Ovary (tissue), 9 donors: ENCODE measurements around the gene WWOX. TPM values are rescaled to one million over a fixed set of nuclear protein-coding genes. Genes with fewer than 3 reads are reported as not detected.
A peak's percentile ranks its signal among the peaks of the same experiment; 100 is the strongest.

Experiments
- DNase-seq, 5 donors: peaks; one replicate each; pipeline ENCODE4 v3.0.0-alpha.2; 2019 to 2020
- H3K27ac ChIP-seq, 2 donors: fragments of 200-600 bp; one replicate each; pipeline versions ENCODE4 v1.5.1 to v1.8.0; 2019 to 2022
- H3K27me3 ChIP-seq: fragments of 200-600 bp; one replicate; pipeline ENCODE4 v1.8.0; 2022
- H3K36me3 ChIP-seq: fragments of 200-600 bp; sonication (generic); one replicate; pipeline ENCODE4 v1.5.1; 2019
- H3K4me1 ChIP-seq: one replicate; pipeline ENCODE4 v1.8.1; 2013; ENCODE audit warnings: mild to moderate bottlenecking, moderate library complexity; ENCODE audit not compliant: insufficient read depth
- H3K4me3 ChIP-seq: fragments of 200-600 bp; sonication (generic); one replicate; pipeline ENCODE4 v1.5.1; 2017
- H3K9me3 ChIP-seq, 2 donors: fragments of 200-600 bp in 1 of 2; sonication (generic) in 1 of 2; one replicate each; pipeline versions ENCODE4 v1.5.1 to v1.8.1; 2013 to 2019; ENCODE audit warnings: mild to moderate bottlenecking in 1 of 2, moderate library complexity in 1 of 2
- CTCF ChIP-seq, 3 donors: fragments of 450-650 bp in 2 of 3; fragments of 200-600 bp in 1 of 3; IDR thresholded peaks; one replicate each; pipeline versions ENCODE4 v1.5.1 to v1.8.0; 2016 to 2022; ENCODE audit warnings: antibody characterized with exemption in 3 of 3, mild to moderate bottlenecking in 1 of 3
- EP300 ChIP-seq: sonication (generic); formaldehyde crosslinking; IDR thresholded peaks from one replicate; pipeline ENCODE4 v1.6.1; 2017; ENCODE audit warnings: antibody characterized with exemption
- POLR2A ChIP-seq: fragments of 450-650 bp; IDR thresholded peaks from one replicate; pipeline ENCODE4 v1.6.1; 2017; ENCODE audit warnings: antibody characterized with exemption, mild to moderate bottlenecking, moderate library complexity
- WGBS, 3 donors: extraction: QIAGEN DNeasy Blood & Tissue Kit in 1 of 3; methylation state at CpG; one replicate each; pipeline versions ENCODE4 v1.1.5 to v1.1.7; 2013 to 2017; 5-methylcytosine and 5-hydroxymethylcytosine counted together
- intact Hi-C, 4 donors: fragments of 100-400 bp; cut with DNase I; formaldehyde crosslinking; loops; one replicate each; pipeline versions ENCODE4 v1.11.0 to v1.15.1; 2022 to 2023
- polyA plus RNA-seq, 2 donors: library from polyadenylated mRNA; stranded (reverse); fragments of 200-250 nt in 1 of 2; fragments of 350-450 nt in 1 of 2; fragmentation: Illumina TruSeq in 1 of 2; extraction: RNeasy Lipid Tissue Mini Kit (QIAGEN cat#74804) in 1 of 2; gene quantifications; one replicate each; pipeline ENCODE4 v1.2.3, GENCODE V29; 2013 to 2014
- total RNA-seq, 7 donors: library from RNA; depleted of rRNA in 2 of 7; stranded (reverse); fragments of >200 nt in 2 of 7; fragmentation: NEBNext Ultra II Directional in 3 of 7; extraction: Animal tissue kit (Norgen Biotek cat#: 25700) in 3 of 7; gene quantifications; one replicate each; pipeline versions ENCODE4 v1.1.0 to v1.2.4, GENCODE V29; 2016 to 2023
- donor health status: DM: no; HTN: no; CAD: no; lungs with moderate emphysema.
- donor health status: DM: no; HTN: no; CAD: no.
- donor health status: Bipolar disorder and iron deficiency.
- donor health status: DM: yes; HTN: yes; CAD: no.
- donor health status: DM: no; HTN: no; CAD: no.
- donor health status: DM: yes; HTN: yes; CAD: no.

Gene WWOX
- total and polyA plus RNA-seq, 9 donors, result 11.0 to 40.5 (median 25.2) TPM

- H3K9me3 ChIP-seq, result no peaks in the 10 kb centered on the region
- intact Hi-C loops, result no loop called here
- peaks cover 9% of the 10 kb centered on the region for H3K4me1 ChIP-seq
- H3K27me3 ChIP-seq, result no peaks in the 10 kb centered on the region
- H3K27ac ChIP-seq, result no peak overlapping the region
- TF ChIP-seq EP300, result no peak
- TF ChIP-seq CTCF (IDR thresholded peaks at IDR 0.05), result no peak
- no peak for TF ChIP-seq POLR2A
- DNase-seq, result no peak
- 23 to 38% (median 23%) methylated on average over 2 of the region's 2 CpGs for WGBS, 3 donors
- H3K36me3 ChIP-seq, result no peaks in the 10 kb centered on the region
- H3K4me3 ChIP-seq, result no peak overlapping the region
These were observed 1085.1 kb downstream of the WWOX start for GRCh38 chr16:79184464-79185030.

- no peak overlapping the region for H3K4me3 ChIP-seq
- intact Hi-C loops, result no loop called here
- H3K36me3 ChIP-seq, result no peaks in the 10 kb centered on the region
- no peaks in the 10 kb centered on the region for H3K9me3 ChIP-seq
- peaks cover 9% of the 10 kb centered on the region for H3K4me1 ChIP-seq
- no peak overlapping the region for H3K27ac ChIP-seq
- 65 to 87% (median 79%) methylated on average over 4 of the region's 4 CpGs for WGBS, 3 donors
- no peak for DNase-seq
- H3K27me3 ChIP-seq, result no peaks in the 10 kb centered on the region
- TF ChIP-seq EP300 (no peak), POLR2A (no peak), CTCF (IDR thresholded peaks at IDR 0.05) (no peak)
These were observed 1086.3 kb downstream of the WWOX start for GRCh38 chr16:79185711-79186110.

GRCh38 chr16:79186196-79186595 is 1086.7 kb downstream of the WWOX start:
- 25 to 41% (median 29%) methylated on average over 6 of the region's 6 CpGs for WGBS, 3 donors
- Histone ChIP-seq H3K4me3 (no peak overlapping the region), H3K27ac (no peak overlapping the region), H3K4me1 (peaks cover 9% of the 10 kb centered on the region), H3K9me3 (no peaks in the 10 kb centered on the region), H3K36me3 (no peaks in the 10 kb centered on the region), H3K27me3 (no peaks in the 10 kb centered on the region)
- TF ChIP-seq POLR2A, result no peak
- peak in 2 of 5 donors; percentile 13 to 49 for DNase-seq
- intact Hi-C loops, result no loop called here

- no peak for TF ChIP-seq CTCF (IDR thresholded peaks at IDR 0.05)
- TF ChIP-seq POLR2A, result no peak
- no peak for TF ChIP-seq EP300
- intact Hi-C loops, result no loop called here
- no peak overlapping the region for H3K4me3 ChIP-seq
- H3K27me3 ChIP-seq, result no peaks in the 10 kb centered on the region
- H3K9me3 ChIP-seq, result no peaks in the 10 kb centered on the region
- H3K27ac ChIP-seq, result no peak overlapping the region
- peaks cover 4% of the 10 kb centered on the region for H3K4me1 ChIP-seq
- no peaks in the 10 kb centered on the region for H3K36me3 ChIP-seq
- 80 to 85% (median 82%) methylated on average over 13 of the region's 13 CpGs for WGBS, 3 donors
- no peak for DNase-seq
These were observed 1088.8 kb downstream of the WWOX start for GRCh38 chr16:79188115-79188738.

GRCh38 chr16:79188739-79189122 is 1089.3 kb downstream of the WWOX start:
- WGBS, 3 donors, result 81 to 91% (median 91%) methylated on average over 5 of the region's 5 CpGs
- H3K27ac ChIP-seq, result no peak overlapping the region
- H3K36me3 ChIP-seq, result no peaks in the 10 kb centered on the region
- TF ChIP-seq CTCF (IDR thresholded peaks at IDR 0.05) (no peak), POLR2A (no peak), EP300 (no peak)
- H3K9me3 ChIP-seq, result no peaks in the 10 kb centered on the region
- H3K27me3 ChIP-seq, result no peaks in the 10 kb centered on the region
- H3K4me3 ChIP-seq, result no peak overlapping the region
- H3K4me1 ChIP-seq, result peaks cover 4% of the 10 kb centered on the region
- intact Hi-C loops, result no loop called here
- no peak for DNase-seq
